ENCODE results near the gene PDHB.
"Not testable (repeated sequence)": the region's sequence is repeated elsewhere in the genome, so short reads cannot be mapped to it uniquely, and the experiment has no call there.

The PDHB gene

DNA sequence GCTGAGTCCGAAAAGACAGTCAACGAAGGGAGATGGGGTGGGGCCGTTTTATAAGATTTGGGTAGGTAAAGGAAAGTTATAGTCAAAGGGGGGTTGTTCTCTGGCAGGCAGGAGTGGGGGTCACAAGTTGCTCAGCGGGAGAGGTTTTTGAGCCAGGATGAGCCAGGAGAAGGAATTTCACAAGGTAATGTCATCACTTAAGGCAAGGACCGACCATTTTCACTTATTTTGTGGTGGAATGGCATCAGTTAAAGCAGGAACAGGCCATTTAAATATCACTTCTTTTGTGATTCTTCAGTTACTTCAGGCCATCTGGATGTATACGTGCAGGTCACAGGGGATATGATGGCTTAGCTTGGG, 7.3 kb upstream of the PDHB start:
- in situ Hi-C loops (cut with HindIII; ENCODE audit: low sequenced_read_pairs) = not testable (repeated sequence)

GRCh38 chr3:58437276-58437675, 3.6 kb upstream of the PDHB start:
- in situ Hi-C loops (cut with HindIII; ENCODE audit: low sequenced_read_pairs) = not testable (repeated sequence)

- in situ Hi-C loops (cut with HindIII; ENCODE audit: low sequenced_read_pairs) = no loop called here
Observed at GRCh38 chr3:58434990-58435389, 1.4 kb upstream of the PDHB start.

GRCh38 chr3:58434511-58434910, 879 bp upstream of the PDHB start:
- in situ Hi-C loops (cut with HindIII; ENCODE audit: low sequenced_read_pairs) = no loop called here

- in situ Hi-C loops (cut with HindIII; ENCODE audit: low sequenced_read_pairs) = no loop called here
Observed at GRCh38 chr3:58434168-58434504, 504 bp upstream of the PDHB start.

DNA sequence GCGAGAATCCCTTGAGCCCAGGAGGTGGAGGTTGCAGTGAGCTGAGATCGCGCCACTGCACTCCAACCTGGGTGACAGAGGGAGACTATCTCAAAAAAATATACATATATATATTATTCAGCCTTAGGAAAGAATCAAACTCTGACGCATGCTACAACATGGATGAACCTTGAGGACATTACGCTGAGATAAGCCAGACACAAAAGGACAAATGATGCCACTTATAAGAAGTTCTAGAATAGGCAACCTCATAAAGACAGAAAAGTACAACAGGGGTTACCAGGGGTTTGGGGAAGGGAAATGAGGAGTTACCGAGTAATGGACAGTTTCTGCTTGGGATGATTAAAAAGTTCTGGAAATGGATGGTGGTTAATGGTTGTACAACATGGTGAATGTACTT, 727 bp downstream of the PDHB start:
- in situ Hi-C loops (cut with HindIII; ENCODE audit: low sequenced_read_pairs) = no loop called here

DNA sequence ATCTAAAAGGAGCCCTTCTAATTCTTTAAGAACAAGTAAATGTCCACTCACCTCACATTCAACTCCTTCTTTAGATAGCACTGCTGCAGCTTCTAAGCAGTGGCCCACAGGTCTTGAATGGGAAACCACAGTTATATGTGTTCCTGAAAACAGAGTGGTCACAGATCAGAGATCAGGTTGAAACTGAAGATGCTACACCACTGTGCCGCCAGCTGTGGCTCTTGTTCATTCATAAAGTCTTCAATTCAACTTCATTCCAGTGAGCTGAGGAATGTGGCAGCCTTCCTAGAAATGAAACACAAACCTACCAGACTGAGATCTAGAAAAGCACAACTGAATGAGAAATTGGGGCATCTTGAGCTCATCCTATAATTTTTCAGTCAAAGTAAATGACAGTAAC, 4.0 kb downstream of the PDHB start:
- in situ Hi-C loops (cut with HindIII; ENCODE audit: low sequenced_read_pairs) = no loop called here

- in situ Hi-C loops (cut with HindIII; ENCODE audit: low sequenced_read_pairs) = no loop called here
Observed at GRCh38 chr3:58427661-58428361, 5.8 kb downstream of the PDHB start.

- in situ Hi-C loops (cut with HindIII; ENCODE audit: low sequenced_read_pairs) = no loop called here
Observed at GRCh38 chr3:58425782-58426181, 7.8 kb downstream of the PDHB start.

DNA sequence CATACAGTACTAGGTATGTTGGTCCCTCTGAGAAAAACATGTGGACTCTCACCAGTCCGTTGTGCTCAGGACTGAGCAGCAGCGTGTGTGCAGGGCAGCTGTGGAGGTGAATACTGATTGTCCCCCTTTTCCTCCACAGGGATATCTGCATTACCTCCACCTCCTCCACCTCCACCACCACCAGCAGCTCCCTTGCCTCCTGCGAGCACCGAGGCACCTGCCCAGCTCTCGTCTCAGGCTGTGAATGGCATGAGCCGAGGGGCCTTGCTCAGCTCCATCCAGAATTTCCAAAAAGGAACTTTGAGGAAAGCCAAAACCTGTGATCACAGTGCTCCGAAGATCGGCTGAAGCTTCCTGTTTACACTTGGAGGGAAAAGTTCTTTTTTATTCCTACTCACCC, 9.0 kb downstream of the PDHB start:
- in situ Hi-C loops (cut with HindIII; ENCODE audit: low sequenced_read_pairs) = loop anchor here (25.0 kb wide), 1 partner anchor 237 kb away; no protein-coding TSS in a partner anchor

DNA sequence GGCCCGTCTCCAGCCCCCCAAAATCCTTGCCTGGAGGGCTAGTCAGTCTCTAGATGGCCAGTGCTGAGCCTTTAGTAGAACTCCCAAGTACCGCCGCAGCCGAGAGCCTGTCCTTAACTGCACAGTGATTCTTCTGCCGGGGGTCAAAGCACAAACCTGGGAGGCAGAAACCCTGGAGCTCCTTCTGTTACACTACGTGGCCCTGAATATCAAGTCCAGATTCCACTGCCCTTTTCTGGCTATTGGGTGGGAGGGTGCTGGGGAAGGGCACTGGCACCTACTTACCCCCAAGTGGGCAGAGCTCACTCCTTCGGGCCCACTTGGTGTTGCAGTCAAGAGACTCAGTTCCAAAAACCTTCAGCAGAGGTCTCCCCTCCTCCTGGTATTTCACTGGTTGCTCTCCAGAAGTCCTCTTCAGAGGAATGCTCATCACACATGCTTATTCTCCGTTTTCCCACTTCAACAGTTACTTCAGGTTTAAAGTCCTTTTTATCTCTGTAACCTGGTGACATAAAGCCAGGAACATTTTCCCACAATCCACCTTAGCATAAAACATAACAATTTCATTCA, 10.8 kb downstream of the PDHB start:
- in situ Hi-C loops (cut with HindIII; ENCODE audit: low sequenced_read_pairs) = loop anchor here (25.0 kb wide), 1 partner anchor 236 kb away; no protein-coding TSS in a partner anchor

- in situ Hi-C loops (cut with HindIII; ENCODE audit: low sequenced_read_pairs) = loop anchor here (25.0 kb wide), 1 partner anchor 234 kb away; no protein-coding TSS in a partner anchor
Observed at GRCh38 chr3:58421004-58421403, 12.6 kb downstream of the PDHB start.

GRCh38 chr3:58419780-58420507, 13.7 kb downstream of the PDHB start:
- in situ Hi-C loops (cut with HindIII; ENCODE audit: low sequenced_read_pairs) = loop anchor here (25.0 kb wide), 1 partner anchor 233 kb away; no protein-coding TSS in a partner anchor

GRCh38 chr3:58418227-58418626, 15.4 kb downstream of the PDHB start:
- in situ Hi-C loops (cut with HindIII; ENCODE audit: low sequenced_read_pairs) = loop anchor here (25.0 kb wide), 1 partner anchor 231 kb away; no protein-coding TSS in a partner anchor

DNA sequence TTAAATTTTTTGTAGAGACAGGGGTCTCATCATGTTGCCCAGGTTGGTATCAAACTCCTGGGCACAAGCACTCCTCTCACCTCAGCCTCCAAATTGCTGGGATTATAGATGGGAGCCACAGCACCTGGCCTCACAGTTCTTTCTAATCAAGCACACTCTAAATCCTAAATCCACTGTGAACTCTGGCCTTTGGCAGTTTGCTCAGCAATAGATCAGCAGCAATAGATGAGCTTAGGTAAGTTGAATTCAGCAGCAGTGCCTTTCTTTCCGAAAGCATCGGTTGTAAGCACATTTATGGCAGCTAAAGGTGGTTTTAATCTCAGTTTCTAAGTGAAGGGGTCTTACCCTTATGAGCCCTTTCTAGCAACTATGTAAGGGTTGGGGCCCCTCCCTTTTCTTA, 16.6 kb downstream of the PDHB start:
- in situ Hi-C loops (cut with HindIII; ENCODE audit: low sequenced_read_pairs) = loop anchor here (25.0 kb wide), 1 partner anchor 230 kb away; no protein-coding TSS in a partner anchor

GRCh38 chr3:58416191-58416590, 17.4 kb downstream of the PDHB start:
- in situ Hi-C loops (cut with HindIII; ENCODE audit: low sequenced_read_pairs) = loop anchor here (25.0 kb wide), 1 partner anchor 229 kb away; no protein-coding TSS in a partner anchor

DNA sequence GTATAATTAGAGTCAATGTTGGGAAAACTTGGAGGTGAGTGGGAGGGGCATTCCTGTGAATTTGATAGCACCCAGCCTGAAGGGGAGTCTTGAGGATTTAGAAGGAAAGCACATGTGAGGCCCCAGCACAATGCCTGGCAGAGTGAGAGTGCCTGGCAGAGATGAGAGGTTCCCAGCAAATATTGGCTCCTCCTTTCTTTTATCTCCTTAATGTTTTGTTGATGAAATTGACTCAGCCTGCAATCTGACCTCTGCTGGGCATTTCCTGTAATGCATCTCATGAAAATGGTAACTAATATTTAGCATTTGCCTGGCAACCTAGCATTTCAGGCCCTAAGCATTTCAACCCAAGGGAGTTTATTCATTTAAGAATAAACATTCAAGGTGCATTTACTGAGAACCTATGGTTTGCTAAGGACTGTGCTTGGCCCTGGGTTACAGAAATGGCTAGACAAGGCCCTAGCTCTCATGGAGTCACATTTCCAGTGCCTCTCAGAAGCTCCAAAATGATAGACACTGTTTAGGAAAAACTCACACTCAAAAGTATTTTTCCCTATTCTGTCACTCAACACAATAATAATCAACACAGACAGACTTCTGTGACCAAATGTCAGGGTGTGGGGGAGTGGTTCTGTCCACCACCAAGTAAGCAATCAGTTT, 19.0 kb downstream of the PDHB start:
- in situ Hi-C loops (cut with HindIII; ENCODE audit: low sequenced_read_pairs) = loop anchor here (5.0 to 25.0 kb wide), 2 partner anchors 92 to 227 kb away; no protein-coding TSS in a partner anchor

DNA sequence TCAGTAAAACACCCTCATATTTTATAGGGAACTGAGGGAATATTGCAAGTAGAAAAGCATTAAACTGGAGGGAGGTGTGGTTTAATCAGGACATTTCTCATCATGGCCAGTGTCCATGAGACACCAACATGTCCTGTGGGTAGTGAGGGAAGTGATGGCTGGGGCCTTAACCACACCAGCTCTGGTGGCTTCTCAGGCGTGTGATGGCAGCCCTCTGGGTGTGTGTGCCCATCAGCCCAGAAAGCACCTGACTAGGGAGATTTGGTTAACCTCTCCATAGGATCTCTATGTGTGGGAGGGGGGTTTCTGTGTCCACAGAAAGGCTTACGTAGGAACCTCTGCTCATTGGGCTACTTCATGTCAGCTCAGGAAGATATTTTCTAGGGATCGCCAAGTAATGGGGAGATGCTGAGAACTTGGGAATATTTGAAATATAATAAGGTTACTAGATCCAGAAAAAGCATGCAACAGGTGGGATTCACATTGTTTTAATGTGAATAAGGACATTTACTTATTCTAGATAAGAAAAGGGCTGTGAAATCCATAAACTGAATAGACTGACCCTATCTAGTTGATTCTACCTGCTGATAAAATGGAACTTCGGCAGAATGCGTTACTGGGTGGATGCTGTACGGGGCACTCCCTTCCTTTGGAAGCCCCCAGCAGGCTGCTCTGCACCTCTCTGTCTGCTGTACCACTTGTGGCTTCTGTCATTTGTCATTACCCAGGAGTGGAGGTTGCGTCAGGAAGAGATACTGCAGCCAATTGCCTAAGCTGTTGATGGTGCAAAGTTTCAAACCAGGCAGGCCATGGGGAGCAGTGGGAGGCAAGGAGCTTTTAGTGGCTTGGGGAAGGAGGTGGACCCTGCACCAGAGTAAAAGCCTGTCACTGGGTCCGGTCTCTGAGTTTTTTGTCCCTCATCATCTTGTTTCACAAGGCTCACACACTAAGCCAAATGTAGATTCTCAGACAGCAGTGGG, 21.5 kb downstream of the PDHB start:
- in situ Hi-C loops (cut with HindIII; ENCODE audit: low sequenced_read_pairs) = loop anchor here (5.0 to 25.0 kb wide), 2 partner anchors 90 to 225 kb away; no protein-coding TSS in a partner anchor

DNA sequence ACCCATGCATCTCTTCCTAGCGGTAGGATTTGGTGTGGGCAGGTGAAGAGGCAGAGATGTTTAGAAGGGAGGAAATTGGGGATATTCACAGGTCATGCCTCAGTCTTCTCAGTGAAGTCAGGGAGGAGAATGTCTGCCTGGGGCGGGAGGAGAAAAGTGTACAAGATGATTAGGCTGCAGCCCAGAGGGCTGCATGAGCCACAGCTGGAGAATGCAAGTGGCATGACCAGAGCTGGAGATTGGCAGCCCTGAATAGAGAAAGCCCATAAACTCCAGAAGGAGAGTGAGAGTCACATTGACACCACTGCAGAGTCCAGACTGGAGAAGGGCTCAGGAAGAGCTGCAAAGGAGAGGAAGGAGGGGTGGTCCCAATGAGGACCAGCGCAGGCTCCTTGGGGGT, 22.6 kb downstream of the PDHB start:
- in situ Hi-C loops (cut with HindIII; ENCODE audit: low sequenced_read_pairs) = loop anchor here (5.0 to 25.0 kb wide), 2 partner anchors 89 to 224 kb away; no protein-coding TSS in a partner anchor

GRCh38 chr3:58409663-58410062, 24.0 kb downstream of the PDHB start:
- in situ Hi-C loops (cut with HindIII; ENCODE audit: low sequenced_read_pairs) = loop anchor here (5.0 to 25.0 kb wide), 2 partner anchors 87 to 222 kb away; no protein-coding TSS in a partner anchor
